MCF 10A (cell line): ENCODE results near the gene DLG2. TPM values are rescaled to one million over a fixed set of nuclear protein-coding genes. Genes with fewer than 3 reads are reported as not detected.

Experiments used
- BruUV-seq: library from RNA; stranded (reverse); fragments of 400-500 nt; replicated peaks from 2 replicates; lab custom pipeline; 2021; lab: Mats Ljungman, UMichigan
- CTCF ChIA-PET: fragments of 300-600 bp; sonication (Branson Sonifier 250); formaldehyde crosslinking; extraction: SDS; loops from one replicate; lab custom pipeline; 2021; ENCODE audit warnings: antibody characterized with exemption, inconsistent platforms; lab: Yijun Ruan, JAX
- POLR2A ChIA-PET: fragments of 300-600, 350-650 bp; sonication (Branson Sonifier 250); formaldehyde crosslinking; extraction: SDS; loops from one replicate; lab custom pipeline; 2020; ENCODE audit warnings: antibody characterized with exemption, inconsistent platforms; lab: Yijun Ruan, JAX
- DNase-seq: peaks from one replicate; pipeline ENCODE4 v3.0.0-alpha.2; 2018; ENCODE audit not compliant: unreplicated experiment
- H3K27ac Mint-ChIP-seq: one replicate; pipeline ENCODE4 v1.8.0; 2022; ENCODE audit warnings: mild to moderate bottlenecking, low read depth, mixed read lengths; ENCODE audit not compliant: unreplicated experiment
- H3K27me3 Mint-ChIP-seq: one replicate; pipeline ENCODE4 v1.8.0; 2022; ENCODE audit warnings: mixed read lengths; ENCODE audit not compliant: insufficient read depth, unreplicated experiment
- H3K36me3 Mint-ChIP-seq: one replicate; pipeline ENCODE4 v1.8.0; 2022; ENCODE audit warnings: mild to moderate bottlenecking, moderate library complexity, mixed read lengths; ENCODE audit not compliant: insufficient read depth, unreplicated experiment
- H3K4me1 Mint-ChIP-seq: one replicate; pipeline ENCODE4 v1.8.0; 2022; ENCODE audit warnings: mixed read lengths; ENCODE audit not compliant: insufficient read depth, unreplicated experiment
- H3K4me3 Mint-ChIP-seq: one replicate; pipeline ENCODE4 v1.8.0; 2022; ENCODE audit warnings: mild to moderate bottlenecking, moderate library complexity, mixed read lengths; ENCODE audit not compliant: unreplicated experiment
- H3K9me3 Mint-ChIP-seq: one replicate; pipeline ENCODE4 v1.8.0; 2022; ENCODE audit warnings: mixed read lengths; ENCODE audit not compliant: unreplicated experiment
- CTCF ChIP-seq: fragments of 200-600 bp; IDR thresholded peaks from one replicate; pipeline ENCODE4 v1.8.0; 2022; ENCODE audit warnings: antibody characterized with exemption, mild to moderate bottlenecking; ENCODE audit not compliant: unreplicated experiment
- intact Hi-C: fragments of 100-400 bp; cut with micrococcal nuclease; formaldehyde crosslinking; loops from 2 replicates; pipeline ENCODE4 v1.14.1; 2022
- total RNA-seq: library from RNA; stranded (reverse); gene quantifications from 2 replicates; pipeline ENCODE4 v1.2.3, GENCODE V29; 2022

DLG2 gene
- total RNA-seq, 1 experiment from 2014 or later: 0.26 TPM

GRCh38 chr11:83612891-83613766 is 2014.0 kb downstream of the DLG2 start:
- POLR2A ChIA-PET: no interaction called here
- TF ChIP-seq CTCF: no peak
- BruUV-seq: no TSS peak
- Mint-ChIP-seq H3K9me3 (no peaks in the 10 kb centered on the region), H3K4me3 (no peak overlapping the region), H3K36me3 (no peaks in the 10 kb centered on the region), H3K27ac (no peak overlapping the region), H3K27me3 (peaks cover 49% of the 10 kb centered on the region), H3K4me1 (no peaks in the 10 kb centered on the region)
- CTCF ChIA-PET: no interaction called here
- DNase-seq: no peak
- intact Hi-C loops: no loop called here

- no peak overlapping the region for H3K4me3 Mint-ChIP-seq
- TF ChIP-seq CTCF: no peak
- H3K36me3 Mint-ChIP-seq: no peaks in the 10 kb centered on the region
- no peak overlapping the region for H3K27ac Mint-ChIP-seq
- POLR2A ChIA-PET: no interaction called here
- H3K27me3 Mint-ChIP-seq: peaks cover 34% of the 10 kb centered on the region
- no peak for DNase-seq
- BruUV-seq: no TSS peak
- intact Hi-C loops: no loop called here
- CTCF ChIA-PET: interaction anchor here (0.7 kb wide), 1 partner anchor 213 kb away, joined by 3 read pairs; no protein-coding TSS in a partner anchor
- no peaks in the 10 kb centered on the region for H3K9me3 Mint-ChIP-seq
- no peaks in the 10 kb centered on the region for H3K4me1 Mint-ChIP-seq
These were observed 2015.5 kb downstream of the DLG2 start for GRCh38 chr11:83611600-83611999.

- Mint-ChIP-seq H3K4me1 (no peaks in the 10 kb centered on the region), H3K27me3 (peaks cover 34% of the 10 kb centered on the region), H3K4me3 (no peak overlapping the region), H3K27ac (no peak overlapping the region), H3K9me3 (no peaks in the 10 kb centered on the region), H3K36me3 (no peaks in the 10 kb centered on the region)
- DNase-seq: no peak
- TF ChIP-seq CTCF: no peak
- intact Hi-C loops: no loop called here
- no TSS peak for BruUV-seq
- ChIA-PET CTCF (interaction anchor here (0.7 kb wide), 1 partner anchor 214 kb away, joined by 3 read pairs; no protein-coding TSS in a partner anchor), POLR2A (no interaction called here)
These were observed 2016.1 kb downstream of the DLG2 start for GRCh38 chr11:83611031-83611430.

- BruUV-seq: no TSS peak
- Mint-ChIP-seq H3K4me3 (no peak overlapping the region), H3K9me3 (no peaks in the 10 kb centered on the region), H3K36me3 (no peaks in the 10 kb centered on the region), H3K4me1 (no peaks in the 10 kb centered on the region), H3K27me3 (peaks cover 46% of the 10 kb centered on the region), H3K27ac (no peak overlapping the region)
- intact Hi-C loops: no loop called here
- ChIA-PET CTCF (interaction anchor here (0.5 kb wide), 1 partner anchor 20 kb away, joined by 3 read pairs; no protein-coding TSS in a partner anchor), POLR2A (no interaction called here)
- TF ChIP-seq CTCF: no peak
- DNase-seq: no peak
These were observed 2018.0 kb downstream of the DLG2 start for GRCh38 chr11:83609191-83609590.
